SHP77 (cell line): ENCODE data around the gene SELENOS.
"Not testable (repeated sequence)": the region's sequence is repeated elsewhere in the genome, so short reads cannot be mapped to it uniquely, and the experiment has no call there.

Source experiments
- DNase-seq, 2 experiments: peaks; one replicate each; lab custom pipeline; 2025; lab: John Stamatoyannopoulos, UW

SELENOS gene

GRCh38 chr15:101309436-101310160, 32.3 kb upstream of the SELENOS start:
- no peak for DNase-seq

GRCh38 chr15:101308604-101309435, 31.5 kb upstream of the SELENOS start:
- DNase-seq: no peak

GRCh38 chr15:101307897-101308603, 30.8 kb upstream of the SELENOS start:
- no peak for DNase-seq

- no peak for DNase-seq
Measured at GRCh38 chr15:101307048-101307896, 30.0 kb upstream of the SELENOS start.

- DNase-seq: no peak
Measured at GRCh38 chr15:101306341-101307047, 29.2 kb upstream of the SELENOS start.

- no peak for DNase-seq
Measured at GRCh38 chr15:101305820-101306255, 28.6 kb upstream of the SELENOS start.

GRCh38 chr15:101303408-101303807, 26.1 kb upstream of the SELENOS start:
- DNase-seq: no peak

GRCh38 chr15:101296418-101297405, 19.4 kb upstream of the SELENOS start:
- no peak for DNase-seq

GRCh38 chr15:101295607-101296161, 18.4 kb upstream of the SELENOS start:
- no peak for DNase-seq

- peak; percentile 89 to 96 for DNase-seq
Measured at GRCh38 chr15:101294731-101295606, 17.7 kb upstream of the SELENOS start, which contains the start of gene SNRPA1. SNRPA1 (minus strand) TSS chr15:101295248; CDS start chr15:101295178, 70 bp downstream.

- DNase-seq: no peak
Measured at GRCh38 chr15:101293122-101293521, 15.8 kb upstream of the SELENOS start.

GRCh38 chr15:101288905-101289513, 11.7 kb upstream of the SELENOS start:
- DNase-seq: peak; percentile 47 to 58

- not testable (repeated sequence) for DNase-seq
Measured at GRCh38 chr15:101287342-101287741, 10.1 kb upstream of the SELENOS start.

- DNase-seq: no peak
Measured at GRCh38 chr15:101286471-101287114, 9.3 kb upstream of the SELENOS start.

- no peak for DNase-seq
Measured at GRCh38 chr15:101283931-101284330, 6.6 kb upstream of the SELENOS start.

GRCh38 chr15:101280007-101280406, 2.7 kb upstream of the SELENOS start:
- DNase-seq: no peak

GRCh38 chr15:101277943-101278564, 769 bp upstream of the SELENOS start:
- peak; percentile 14 to 46 for DNase-seq
